ENCODE data around the gene AIF1L. TPM values are rescaled to one million over a fixed set of nuclear protein-coding genes. Genes with fewer than 3 reads are reported as not detected.

The AIF1L gene
- total RNA-seq, 2 donors from 2014 or later, result 18.8 to 21.9 TPM

- no peak for TF ChIP-seq CTCF (IDR thresholded peaks at IDR 0.05)
- DNase-seq (ENCODE audit: low spot score) (no peak), ATAC-seq (ENCODE audit: insufficient number of reproducible peaks, low FRiP score, low read depth) (no peak)
- no peak overlapping the region for H3K27ac ChIP-seq
- H3K36me3 ChIP-seq, result no peaks in the 10 kb centered on the region
- H3K4me1 ChIP-seq (ENCODE audit: control insufficient read depth in 1 of 2, low read depth in 2 of 2), result no peaks in the 10 kb centered on the region
- no peaks in the 10 kb centered on the region for H3K27me3 ChIP-seq (replicated peaks; ENCODE audit: insufficient read depth)
- no peaks in the 10 kb centered on the region for H3K9me3 ChIP-seq
- H3K4me3 ChIP-seq, result no peak overlapping the region
These were observed 17.6 kb upstream of the AIF1L start for GRCh38 chr9:131078427-131079366.

GRCh38 chr9:131080589-131080988, 15.7 kb upstream of the AIF1L start:
- Histone ChIP-seq H3K4me1 (ENCODE audit: control insufficient read depth in 1 of 2, low read depth in 2 of 2) (no peaks in the 10 kb centered on the region), H3K27me3 (replicated peaks; ENCODE audit: insufficient read depth) (no peaks in the 10 kb centered on the region), H3K27ac (no peak overlapping the region), H3K4me3 (no peak overlapping the region), H3K36me3 (no peaks in the 10 kb centered on the region), H3K9me3 (no peaks in the 10 kb centered on the region)
- no peak for TF ChIP-seq CTCF (IDR thresholded peaks at IDR 0.05)
- ATAC-seq (ENCODE audit: insufficient number of reproducible peaks, low FRiP score, low read depth) (no peak), DNase-seq (ENCODE audit: low spot score) (no peak)

- no peaks in the 10 kb centered on the region for H3K36me3 ChIP-seq
These were observed 14.5 kb upstream of the AIF1L start for GRCh38 chr9:131081868-131082267.

GRCh38 chr9:131082774-131083512, 13.4 kb upstream of the AIF1L start:
- no peak overlapping the region for H3K4me3 ChIP-seq
- H3K36me3 ChIP-seq, result no peaks in the 10 kb centered on the region
- DNase-seq (ENCODE audit: low spot score) (no peak), ATAC-seq (ENCODE audit: insufficient number of reproducible peaks, low FRiP score, low read depth) (no peak)
- H3K27ac ChIP-seq, result no peak overlapping the region
- no peaks in the 10 kb centered on the region for H3K9me3 ChIP-seq
- no peaks in the 10 kb centered on the region for H3K27me3 ChIP-seq (replicated peaks; ENCODE audit: insufficient read depth)
- no peak for TF ChIP-seq CTCF (IDR thresholded peaks at IDR 0.05)
- H3K4me1 ChIP-seq (ENCODE audit: control insufficient read depth in 1 of 2, low read depth in 2 of 2), result no peaks in the 10 kb centered on the region

More at GRCh38 chr9:131081868-131082267, 14.5 kb upstream of the AIF1L start:
- no peak for DNase-seq (ENCODE audit: low spot score)
- no peak for ATAC-seq (ENCODE audit: insufficient number of reproducible peaks, low FRiP score, low read depth)
- Histone ChIP-seq H3K4me3 (no peak overlapping the region), H3K27me3 (replicated peaks; ENCODE audit: insufficient read depth) (no peaks in the 10 kb centered on the region), H3K27ac (no peak overlapping the region), H3K9me3 (no peaks in the 10 kb centered on the region), H3K4me1 (ENCODE audit: control insufficient read depth in 1 of 2, low read depth in 2 of 2) (no peaks in the 10 kb centered on the region)
- TF ChIP-seq CTCF (IDR thresholded peaks at IDR 0.05), result no peak

- Histone ChIP-seq H3K27ac (no peak overlapping the region), H3K4me1 (ENCODE audit: control insufficient read depth in 1 of 2, low read depth in 2 of 2) (no peaks in the 10 kb centered on the region), H3K27me3 (replicated peaks; ENCODE audit: insufficient read depth) (no peaks in the 10 kb centered on the region), H3K4me3 (no peak overlapping the region), H3K36me3 (no peaks in the 10 kb centered on the region), H3K9me3 (no peaks in the 10 kb centered on the region)
- no peak for TF ChIP-seq CTCF (IDR thresholded peaks at IDR 0.05)
- DNase-seq (ENCODE audit: low spot score), result no peak
- no peak for ATAC-seq (ENCODE audit: insufficient number of reproducible peaks, low FRiP score, low read depth)
These were observed 11.5 kb upstream of the AIF1L start for GRCh38 chr9:131084661-131085369.
